Activated CD8-positive, alpha-beta memory T cell treated with anti-CD3 and anti-CD28 coated beads, Interleukin-2, amount 50 U/mL, for 24 hours (primary cell): ENCODE data around the gene PPTC7.
"Not testable (repeated sequence)": the region's sequence is repeated elsewhere in the genome, so short reads cannot be mapped to it uniquely, and the experiment has no call there.

ENCODE experiments used
- DNase-seq: peaks from one replicate; pipeline ENCODE4 v3.0.0-alpha.2; 2020; ENCODE audit errors: extremely low read depth

PPTC7 gene

GRCh38 chr12:110585231-110585799, 2.2 kb upstream of the PPTC7 start:
- DNase-seq: no peak

GRCh38 chr12:110582276-110583136, 612 bp downstream of the PPTC7 start:
- DNase-seq: peak; percentile 44

- no peak for DNase-seq
Measured at GRCh38 chr12:110581931-110582275, 1.2 kb downstream of the PPTC7 start.

GRCh38 chr12:110579535-110580253, 3.4 kb downstream of the PPTC7 start:
- no peak for DNase-seq

GRCh38 chr12:110578694-110579534, 4.2 kb downstream of the PPTC7 start:
- no peak for DNase-seq

- DNase-seq: no peak
Measured at GRCh38 chr12:110577864-110578693, 5.0 kb downstream of the PPTC7 start.

GRCh38 chr12:110576504-110576903, 6.6 kb downstream of the PPTC7 start:
- DNase-seq: no peak

- no peak for DNase-seq
Measured at GRCh38 chr12:110575326-110575725, 7.8 kb downstream of the PPTC7 start.

GRCh38 chr12:110574717-110575230, 8.3 kb downstream of the PPTC7 start:
- not testable (repeated sequence) for DNase-seq

GRCh38 chr12:110574044-110574443, 9.1 kb downstream of the PPTC7 start:
- no peak for DNase-seq

GRCh38 chr12:110570798-110571197, 12.3 kb downstream of the PPTC7 start:
- not testable (repeated sequence) for DNase-seq

GRCh38 chr12:110569838-110570237, 13.3 kb downstream of the PPTC7 start:
- not testable (repeated sequence) for DNase-seq

- DNase-seq: no peak
Measured at GRCh38 chr12:110568752-110569151, 14.4 kb downstream of the PPTC7 start.

- DNase-seq: no peak
Measured at GRCh38 chr12:110566993-110567392, 16.1 kb downstream of the PPTC7 start.

- no peak for DNase-seq
Measured at GRCh38 chr12:110565894-110566871, 16.9 kb downstream of the PPTC7 start.

GRCh38 chr12:110564471-110564991, 18.6 kb downstream of the PPTC7 start:
- no peak for DNase-seq

- no peak for DNase-seq
Measured at GRCh38 chr12:110563702-110564470, 19.2 kb downstream of the PPTC7 start.

GRCh38 chr12:110562386-110562785, 20.7 kb downstream of the PPTC7 start:
- not testable (repeated sequence) for DNase-seq
